Right lung (tissue), 5 donors: ENCODE data around the gene SH3PXD2A. TPM values are rescaled to one million over a fixed set of nuclear protein-coding genes. Genes with fewer than 3 reads are reported as not detected.

Source experiments
- DNase-seq, 2 donors: peaks; one replicate each; pipeline ENCODE4 v3.0.0-alpha.2; 2013
- polyA plus RNA-seq, 5 donors: library from polyadenylated mRNA; unstranded; fragments of 120-200 nt; gene quantifications; one replicate each; pipeline versions ENCODE4 v1.2.1 to v1.2.3, GENCODE V29; 2013; ENCODE audit warnings: inconsistent platforms in 1 of 5, low replicate concordance in 1 of 5; ENCODE audit not compliant: insufficient read length in 5 of 5, insufficient read depth in 1 of 5

Gene SH3PXD2A
- polyA plus RNA-seq, 5 donors = 77.6 to 101 (median 84.0) TPM

DNA sequence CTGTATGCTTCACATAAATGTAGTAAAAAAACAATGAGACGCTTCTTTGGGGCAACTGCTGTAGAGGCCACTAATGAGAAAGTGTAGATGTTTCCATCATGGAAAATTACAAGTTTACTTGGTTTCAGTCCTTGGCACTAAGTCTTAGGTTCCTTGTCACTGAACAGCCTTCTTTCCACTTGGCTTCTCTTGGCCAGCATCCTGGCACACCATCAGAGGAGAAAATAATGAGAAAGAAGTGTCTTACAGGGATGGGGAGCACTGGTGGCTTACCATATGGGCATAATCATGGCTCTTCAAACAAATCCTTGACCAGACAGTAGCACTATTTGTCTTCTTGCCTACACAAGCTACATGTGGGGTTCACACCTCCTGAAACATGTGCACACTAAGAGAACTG is 22.5 kb upstream of the SH3PXD2A start:
- DNase-seq = no peak

DNA sequence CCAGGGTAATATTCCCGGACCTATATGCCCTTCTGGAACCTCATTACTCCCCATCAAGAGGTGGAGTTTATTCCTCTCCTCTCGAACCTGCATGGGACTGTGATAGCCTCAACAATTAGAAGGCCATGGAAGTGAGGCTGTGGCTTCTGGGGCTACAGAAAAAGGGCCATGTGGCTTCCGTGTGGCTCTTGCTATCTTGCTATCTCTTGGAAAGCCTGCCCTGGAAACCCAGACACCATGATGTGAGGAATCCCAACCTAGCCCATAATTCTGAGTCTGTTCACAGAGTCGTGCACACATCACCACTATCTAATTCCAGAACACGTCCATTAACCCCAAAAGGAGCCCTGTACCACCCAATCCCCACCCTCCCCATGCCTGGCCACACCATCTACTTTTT is 20.8 kb upstream of the SH3PXD2A start:
- no peak for DNase-seq

DNA sequence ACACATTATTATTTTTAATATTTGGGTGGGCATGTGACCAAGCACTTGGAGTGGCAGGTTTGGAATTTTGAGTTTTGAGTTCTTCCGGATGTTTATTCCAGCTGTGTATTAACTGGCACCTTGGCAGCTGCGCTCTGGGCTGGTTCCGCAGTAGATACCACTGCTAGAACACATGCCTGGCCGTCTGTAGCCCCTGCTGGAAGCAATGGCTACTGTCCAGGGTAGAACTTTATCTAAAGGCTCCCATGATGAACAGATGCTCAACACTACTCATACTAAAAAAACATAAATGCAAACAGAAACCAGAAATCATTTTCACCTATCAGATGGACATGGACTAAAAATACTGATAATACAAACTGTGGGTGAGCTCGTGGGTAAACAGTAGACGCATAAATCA is 19.4 kb upstream of the SH3PXD2A start:
- DNase-seq = no peak

DNA sequence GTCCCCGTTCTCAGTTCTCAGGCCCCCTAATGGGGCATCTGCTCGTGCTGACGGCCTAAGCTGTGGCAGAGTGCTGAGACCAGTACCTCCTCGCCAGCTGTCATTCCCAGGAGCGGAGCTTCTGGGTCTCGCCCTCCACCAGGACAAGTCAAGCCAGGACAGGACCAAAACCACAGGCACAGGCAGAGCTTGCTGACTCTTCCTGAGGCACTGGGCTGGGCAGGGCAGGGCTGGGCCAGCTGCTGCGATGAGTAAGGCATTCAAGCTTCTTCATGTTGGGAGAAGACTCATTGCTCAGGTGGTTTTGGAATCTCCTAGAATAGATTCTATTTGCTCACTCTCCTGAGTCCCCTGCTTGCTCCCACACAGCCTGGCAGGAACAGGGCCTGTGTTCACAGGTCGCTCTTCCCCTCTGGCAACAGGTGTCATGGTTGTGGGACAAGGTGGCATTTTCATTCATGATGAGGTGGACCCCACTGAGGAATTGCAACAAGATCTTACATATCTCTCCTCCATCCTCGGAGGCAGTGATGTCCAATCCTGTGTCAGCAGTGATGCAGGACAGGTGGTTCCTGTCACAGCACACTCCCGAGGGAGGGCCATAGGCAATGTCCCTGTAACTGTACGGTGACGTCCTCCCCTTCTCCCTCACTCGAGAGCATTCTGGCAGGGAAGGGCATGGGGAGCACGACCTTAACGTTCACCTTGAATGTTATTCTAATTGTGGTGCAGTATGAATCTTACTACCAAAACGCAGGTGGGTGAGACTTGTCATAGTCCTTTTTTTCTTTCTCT is 17.0 kb upstream of the SH3PXD2A start:
- no peak for DNase-seq

DNA sequence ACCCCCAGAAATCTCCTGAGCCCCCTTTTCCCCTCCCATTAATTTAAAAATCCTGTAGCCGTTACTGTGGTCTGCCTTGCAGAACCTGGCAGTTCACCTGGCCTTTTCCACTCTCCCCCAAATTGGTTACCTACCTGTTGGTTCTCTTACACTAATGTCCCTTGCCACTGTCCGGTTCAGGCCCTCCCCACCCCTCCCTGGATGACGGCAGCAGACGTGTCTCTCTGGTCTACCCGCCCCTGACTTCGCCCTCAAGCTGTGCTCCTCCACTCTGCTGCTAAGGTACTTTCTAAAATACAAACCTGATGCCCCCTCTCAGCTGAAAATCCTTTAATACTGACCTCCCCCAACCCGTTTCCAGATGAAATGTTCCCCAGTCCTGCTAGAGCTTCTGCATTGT is 15.6 kb upstream of the SH3PXD2A start:
- no peak for DNase-seq

DNA sequence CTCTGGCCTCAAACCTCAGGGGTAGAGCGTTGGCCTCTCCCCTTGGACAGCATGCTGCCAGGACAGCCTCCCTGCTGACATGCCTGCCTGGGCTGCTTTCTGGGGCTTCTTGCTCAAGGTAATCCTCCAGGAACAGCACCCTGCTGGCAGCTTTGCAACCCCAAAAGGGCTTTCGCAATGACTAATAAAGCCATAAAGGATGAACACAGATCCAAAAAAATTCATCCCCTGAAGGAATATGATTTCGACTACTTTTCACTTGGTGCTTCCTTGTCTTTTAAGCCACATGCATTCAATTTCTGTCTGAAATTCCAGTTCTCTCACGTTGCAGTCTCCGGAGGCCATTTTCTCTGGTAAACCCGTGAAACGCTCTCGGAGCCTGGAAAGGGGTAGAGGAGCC is 15.1 kb upstream of the SH3PXD2A start:
- DNase-seq = no peak

DNA sequence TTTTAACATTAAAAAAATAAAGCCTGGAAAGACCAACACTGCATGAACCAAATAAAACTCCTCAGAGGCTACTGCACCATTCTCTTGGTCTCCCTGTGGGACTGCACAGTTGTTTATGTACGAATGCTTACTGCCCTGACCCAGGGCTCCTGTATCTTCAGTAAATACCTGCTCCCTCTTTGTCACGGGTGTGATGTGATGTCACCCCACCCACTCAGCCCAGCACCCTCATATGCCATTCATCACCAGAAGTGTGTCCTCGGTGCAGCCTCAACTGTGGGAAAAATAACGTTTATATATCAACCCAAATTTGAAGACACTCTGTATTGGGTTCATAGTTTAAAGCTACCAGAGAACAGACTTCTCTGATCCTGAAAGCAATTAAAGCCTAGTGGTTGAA is 14.0 kb upstream of the SH3PXD2A start:
- no peak for DNase-seq

DNA sequence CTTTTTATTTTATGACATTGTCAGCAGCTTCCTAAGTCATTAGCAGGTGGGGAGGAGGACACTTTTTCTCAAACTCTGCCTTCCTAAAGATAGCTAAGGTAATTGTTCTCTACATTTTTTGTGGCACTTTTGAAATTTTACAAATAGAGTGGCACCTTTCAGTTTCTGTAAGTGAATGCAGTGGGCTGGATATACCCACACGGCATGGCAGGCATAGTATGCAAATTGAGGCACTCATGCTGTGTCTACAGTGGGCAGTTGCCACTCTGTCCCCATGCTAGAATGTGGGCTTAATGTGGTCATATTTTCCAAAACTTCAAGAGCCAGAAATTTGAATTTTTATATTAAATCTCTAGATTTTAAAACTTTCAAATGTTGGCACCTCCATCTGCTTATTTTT is 12.8 kb upstream of the SH3PXD2A start:
- no peak for DNase-seq

DNA sequence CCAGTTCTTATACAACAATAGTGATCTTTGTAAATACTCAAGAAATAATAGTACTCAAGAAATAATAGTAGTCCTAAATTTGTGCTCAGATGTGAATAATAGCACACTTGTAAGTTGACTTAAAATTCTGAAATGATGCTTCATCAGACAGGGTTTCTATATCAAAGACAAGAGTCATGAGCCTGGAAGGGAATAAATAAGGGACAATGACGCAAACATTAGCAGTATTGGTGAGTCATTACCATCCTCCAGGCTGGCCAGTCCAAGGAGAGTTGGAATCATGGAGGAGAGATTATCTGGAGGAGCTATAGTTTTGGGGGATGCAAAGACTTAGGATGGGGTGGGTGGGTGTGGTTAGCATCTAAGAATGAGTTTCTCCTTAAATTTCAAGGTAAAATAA is 6.1 kb upstream of the SH3PXD2A start:
- no peak for DNase-seq

DNA sequence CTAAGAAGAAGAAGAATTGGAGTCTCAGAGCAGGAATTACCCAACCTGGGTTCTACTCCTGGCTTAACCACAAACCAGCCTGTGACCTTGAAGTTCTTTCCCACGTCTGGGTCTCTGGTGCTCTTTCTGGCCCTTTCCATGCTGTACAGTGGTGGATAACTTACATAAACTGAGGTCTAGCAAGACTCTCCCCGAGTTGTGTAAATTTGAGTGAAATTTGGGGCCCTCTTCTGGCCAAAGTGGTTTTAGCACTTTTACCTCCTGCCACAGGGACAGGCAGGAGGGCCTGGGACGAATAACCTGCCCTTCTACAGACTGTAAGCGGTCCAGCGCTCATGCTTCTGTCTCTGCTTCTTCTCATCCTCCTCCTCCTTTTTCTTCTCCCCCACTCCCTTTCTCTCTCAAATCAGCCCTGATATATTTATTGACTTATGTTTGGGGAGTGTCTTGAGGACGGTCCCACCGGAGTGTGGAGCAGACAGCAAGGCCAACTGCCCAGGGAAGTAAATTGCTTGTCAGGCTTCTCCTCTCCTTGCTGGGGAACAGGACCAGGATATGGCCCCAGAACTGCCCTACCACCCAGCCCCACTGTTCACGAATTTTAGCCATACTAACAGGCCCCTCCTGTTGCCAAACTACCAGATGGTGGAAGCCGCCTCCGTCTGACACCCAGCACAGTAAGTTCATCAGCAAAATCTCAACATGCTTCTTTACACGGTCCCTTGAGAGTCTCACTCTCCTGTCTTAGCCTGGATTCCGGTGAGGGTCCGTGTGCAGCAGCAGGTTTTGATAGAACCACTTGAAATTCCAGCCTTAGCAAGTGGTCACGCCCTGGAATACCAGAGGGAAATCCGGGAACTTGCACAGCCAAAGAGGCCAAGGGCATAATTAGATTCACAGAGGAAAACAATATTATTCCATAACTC is 4.0 kb upstream of the SH3PXD2A start:
- DNase-seq = peak in 1 of 2 donors; percentile 75

DNA sequence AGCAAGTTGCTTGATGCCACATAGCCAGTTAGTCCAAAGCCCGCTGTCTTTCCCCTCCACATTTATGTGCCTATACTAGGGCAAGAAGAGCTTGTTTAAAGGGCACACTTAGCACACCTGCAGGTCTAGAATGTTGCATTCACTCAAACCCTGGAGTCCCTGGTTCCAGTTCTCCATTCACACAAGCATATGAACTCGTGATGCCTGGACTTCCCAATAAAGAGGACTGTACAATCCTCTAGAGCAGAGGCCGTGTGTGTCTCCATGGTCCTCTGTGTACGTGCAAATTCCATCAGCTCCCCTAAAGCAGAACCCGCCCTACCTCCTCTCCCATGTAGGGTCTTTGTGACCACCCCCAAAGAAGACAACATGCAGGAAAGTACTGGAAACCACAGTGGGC is 3.0 kb upstream of the SH3PXD2A start:
- DNase-seq = no peak

DNA sequence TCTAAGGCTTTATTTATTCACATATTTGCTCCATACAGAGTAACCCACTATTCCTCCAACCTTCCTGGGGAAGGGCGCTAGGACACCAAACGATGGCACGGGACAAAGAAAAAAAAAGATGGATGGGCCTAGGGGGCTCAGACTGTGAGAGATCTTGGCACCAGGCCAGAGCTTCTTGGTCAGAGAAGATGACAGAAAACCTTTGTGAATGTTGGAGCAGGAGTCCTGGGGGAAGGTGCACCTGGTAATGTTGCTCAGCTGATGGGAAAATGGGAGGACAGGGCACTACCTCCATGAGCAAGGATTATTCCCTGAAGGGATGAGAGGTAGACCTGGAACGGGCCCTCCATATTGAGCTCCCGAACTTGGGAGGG is 1.4 kb upstream of the SH3PXD2A start:
- no peak for DNase-seq

DNA sequence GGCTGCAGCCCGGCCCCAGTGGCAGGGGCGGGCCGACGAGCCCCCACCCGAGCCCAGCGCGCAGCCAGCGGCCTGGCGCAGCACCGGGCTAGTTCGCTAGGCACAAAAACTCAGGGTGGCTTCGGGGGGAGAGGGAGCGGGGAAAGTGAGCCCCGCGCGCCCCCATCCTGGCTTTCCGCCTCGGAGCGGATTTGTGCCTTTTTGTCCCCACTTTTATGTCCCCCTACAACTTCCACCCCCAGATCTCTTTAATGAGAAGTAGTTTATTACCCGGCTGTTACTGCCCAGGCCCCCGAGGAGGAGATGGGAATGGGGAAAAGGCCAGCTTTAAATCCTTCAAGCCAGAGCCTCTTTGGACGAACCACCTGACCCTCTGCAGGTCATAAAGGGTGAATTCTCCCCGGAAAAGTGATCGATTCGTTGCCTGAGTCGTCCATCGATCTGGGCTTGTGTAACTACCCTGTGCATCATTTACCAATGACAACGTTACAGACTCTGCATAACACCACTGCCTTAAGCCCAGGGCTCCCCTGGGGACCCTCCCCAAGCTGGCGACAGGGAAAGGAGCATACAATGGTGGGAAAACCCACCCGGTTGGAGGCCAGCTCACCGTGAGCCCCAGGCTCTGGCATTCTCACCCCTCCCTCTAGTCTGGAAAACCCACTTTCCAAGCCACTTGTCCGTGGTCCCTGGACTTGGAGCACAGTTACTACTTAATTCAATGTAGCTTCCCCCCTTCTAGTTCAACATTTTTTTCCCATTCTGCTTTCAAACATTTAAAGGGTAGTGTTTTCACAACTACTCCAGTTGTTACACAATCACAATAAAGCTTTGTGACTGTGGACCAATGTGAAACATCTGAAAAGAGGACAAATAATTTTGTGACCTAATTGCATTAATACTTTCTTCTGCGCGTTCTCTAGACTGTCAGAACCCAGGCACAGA is 748 bp upstream of the SH3PXD2A start:
- DNase-seq = no peak

DNA sequence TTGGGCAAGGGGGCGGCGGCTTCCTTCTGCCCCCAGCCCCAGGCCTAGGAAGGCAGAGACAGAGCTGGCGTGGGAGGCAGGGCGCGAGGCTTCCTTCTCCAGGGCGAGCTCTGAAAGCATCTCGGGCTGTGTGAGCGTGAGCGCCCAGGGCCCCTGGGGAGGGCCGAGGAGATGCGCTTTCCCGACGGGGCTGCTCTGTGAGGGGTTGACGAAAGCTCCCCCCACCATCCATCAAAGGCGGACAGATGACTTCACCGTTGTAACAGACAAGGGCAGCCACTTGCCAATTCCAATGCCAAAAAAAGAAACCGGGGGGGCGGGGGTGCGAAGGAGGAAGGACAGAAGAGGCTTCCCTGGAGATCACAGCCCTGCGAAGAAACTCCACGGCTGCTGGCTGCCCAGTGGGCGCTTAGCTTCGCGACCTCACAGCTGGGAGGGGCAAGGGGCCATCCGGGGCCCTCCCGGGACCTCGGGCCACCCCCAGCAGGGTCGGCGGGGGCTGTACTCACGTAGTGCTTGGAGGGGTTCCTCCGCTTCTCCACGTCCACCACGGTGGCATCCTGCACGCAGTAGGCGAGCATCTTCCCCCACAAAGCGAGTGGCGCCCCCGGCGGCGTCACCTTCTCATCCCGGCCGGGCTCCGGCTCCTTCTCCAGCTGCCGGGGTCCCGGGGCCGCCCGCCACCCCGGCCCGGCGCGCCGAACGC is 537 bp downstream of the SH3PXD2A start:
- no peak for DNase-seq

DNA sequence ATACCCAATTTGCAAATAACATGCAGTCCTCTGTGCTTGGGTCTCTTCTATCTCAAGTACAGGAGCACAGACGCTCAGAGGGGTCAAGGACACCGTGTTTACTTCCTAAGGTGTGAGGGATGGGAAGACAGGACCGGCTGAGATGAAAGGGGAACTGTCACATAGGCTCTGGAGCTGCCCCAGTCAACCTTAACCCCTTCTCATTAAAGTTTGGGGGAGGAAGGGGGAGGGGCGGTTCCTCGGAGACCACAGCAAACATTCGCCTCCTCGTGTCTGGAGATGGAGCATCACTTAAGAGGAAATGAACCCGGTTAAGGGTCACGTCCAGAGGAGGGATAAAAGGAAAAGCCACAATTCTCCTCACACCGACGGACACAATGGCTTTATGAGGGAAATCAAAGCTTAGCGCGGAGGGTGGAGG is 1.1 kb downstream of the SH3PXD2A start:
- DNase-seq = peak; percentile 69 to 70

DNA sequence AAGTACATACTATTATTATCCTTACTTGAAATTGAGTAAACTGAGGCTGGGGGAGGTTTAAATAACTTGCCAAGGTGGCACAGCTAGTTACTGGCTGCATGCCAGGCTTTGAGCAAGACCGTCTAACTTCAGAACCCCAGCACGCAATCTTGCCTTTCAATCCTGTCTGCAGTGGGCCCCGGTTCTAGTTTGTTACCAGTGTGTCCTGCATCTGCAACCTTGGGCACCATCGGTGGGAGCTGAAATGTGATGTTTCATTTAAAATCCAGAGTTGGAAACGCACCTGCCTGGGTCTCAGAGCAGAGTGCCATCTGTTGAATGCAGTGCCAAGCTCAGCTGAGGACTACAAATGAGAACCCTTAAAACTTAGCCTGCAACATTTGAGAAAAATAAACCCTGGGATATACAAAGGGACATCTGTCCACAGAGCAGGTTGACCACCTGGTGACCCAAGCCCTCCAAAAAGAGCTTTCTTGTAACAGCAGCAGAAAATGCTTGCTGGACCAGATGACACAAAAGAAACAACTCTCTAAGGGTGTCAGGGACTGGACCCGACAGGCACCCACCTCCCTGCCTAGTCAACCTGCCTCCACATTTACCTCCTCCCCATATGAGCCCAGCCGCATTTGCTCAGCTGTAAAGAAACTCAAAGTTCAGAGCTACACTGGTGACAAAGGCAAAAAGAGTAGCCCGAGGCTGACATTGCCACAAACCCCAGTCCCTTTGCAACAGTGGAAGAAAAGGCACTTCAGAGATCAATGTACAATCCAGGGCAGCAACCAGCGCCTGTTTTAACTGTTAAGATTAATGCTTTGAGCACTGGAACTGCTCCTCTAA is 1.7 kb downstream of the SH3PXD2A start:
- DNase-seq = no peak

DNA sequence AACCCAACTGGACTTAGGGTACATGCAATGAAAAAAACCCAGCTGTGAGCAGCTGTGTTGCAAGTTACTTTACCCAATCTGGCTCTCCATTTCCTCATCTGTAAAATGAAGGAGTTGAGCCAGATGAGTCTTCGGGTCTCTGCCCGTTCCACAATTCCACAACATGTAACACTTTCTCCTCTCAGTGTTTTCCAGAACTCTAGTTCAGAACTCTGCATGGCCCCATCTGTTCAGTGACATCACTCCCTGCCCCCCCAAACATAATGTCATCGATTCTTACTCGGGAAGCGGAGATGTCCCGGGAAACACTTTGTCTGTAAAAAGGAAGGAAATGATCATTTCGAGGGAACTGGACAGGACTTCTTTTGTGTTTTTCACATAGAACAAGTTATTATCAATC is 2.5 kb downstream of the SH3PXD2A start:
- peak; percentile 60 to 71 for DNase-seq

DNA sequence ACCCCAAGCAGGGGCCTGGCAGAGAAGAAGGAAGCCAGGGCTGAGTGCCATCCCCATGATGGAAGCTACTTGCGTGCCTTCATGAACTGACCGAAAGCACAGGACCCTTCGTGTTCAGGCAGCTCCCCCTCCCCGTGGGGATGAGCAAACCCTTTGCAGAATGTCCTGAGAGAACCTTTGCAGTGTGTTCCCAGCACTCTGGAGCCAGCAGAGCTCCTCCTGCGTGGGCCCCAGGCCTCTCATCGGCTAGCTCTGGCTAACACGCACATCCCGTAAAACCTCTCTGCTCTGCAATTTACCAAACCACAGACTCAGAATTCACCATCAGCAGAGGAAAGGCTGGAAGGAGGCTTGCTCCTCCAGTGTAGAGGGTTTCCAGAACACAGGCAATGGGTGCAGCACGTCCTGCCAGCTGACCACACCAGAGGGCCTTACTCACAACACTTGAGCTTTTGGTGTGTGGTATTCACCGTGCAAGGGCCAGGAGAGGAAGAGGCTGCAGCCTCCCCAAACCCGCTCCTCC is 3.1 kb downstream of the SH3PXD2A start:
- no peak for DNase-seq

DNA sequence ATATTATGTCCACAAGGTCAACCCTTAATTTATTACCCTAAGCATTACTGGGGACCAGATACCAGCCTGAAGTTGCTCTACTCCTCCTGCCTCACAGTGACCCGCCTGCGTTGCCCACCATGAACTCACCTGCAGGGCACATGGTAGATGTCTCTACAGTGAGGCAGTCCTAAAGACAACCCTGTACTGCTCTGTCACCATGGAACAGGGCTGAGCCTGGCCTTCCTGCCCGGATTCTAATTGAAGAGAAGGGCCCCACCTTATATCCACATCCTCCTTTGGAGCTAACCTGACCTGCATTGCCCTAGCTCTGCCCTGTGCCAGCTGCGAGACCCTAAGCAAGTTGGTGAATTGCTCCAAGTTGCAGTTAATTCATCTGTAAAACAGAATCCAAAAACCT is 4.1 kb downstream of the SH3PXD2A start:
- DNase-seq = no peak

DNA sequence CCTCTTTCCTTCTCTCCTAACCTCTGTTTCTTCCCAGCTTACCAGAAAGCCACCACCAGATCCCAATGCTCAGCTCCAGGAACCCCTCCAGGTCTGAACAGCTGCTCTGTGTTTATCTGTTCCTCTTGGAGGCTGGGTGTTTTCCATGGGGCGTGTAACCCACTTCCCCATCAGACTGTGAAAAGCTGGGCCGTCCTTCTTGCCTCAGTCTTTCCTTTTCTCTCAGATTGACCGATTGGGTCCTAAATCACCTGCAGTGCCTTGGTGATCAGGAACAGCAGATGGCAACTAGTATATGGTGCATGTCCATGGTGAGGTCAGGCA is 4.8 kb downstream of the SH3PXD2A start:
- no peak for DNase-seq
